ENCODE results near the gene TTBK2. TPM values are rescaled to one million over a fixed set of nuclear protein-coding genes. Genes with fewer than 3 reads are reported as not detected.

Gene TTBK2
- total RNA-seq, 2 experiments from 2014 or later, result 17.5 to 20.1 TPM

DNA sequence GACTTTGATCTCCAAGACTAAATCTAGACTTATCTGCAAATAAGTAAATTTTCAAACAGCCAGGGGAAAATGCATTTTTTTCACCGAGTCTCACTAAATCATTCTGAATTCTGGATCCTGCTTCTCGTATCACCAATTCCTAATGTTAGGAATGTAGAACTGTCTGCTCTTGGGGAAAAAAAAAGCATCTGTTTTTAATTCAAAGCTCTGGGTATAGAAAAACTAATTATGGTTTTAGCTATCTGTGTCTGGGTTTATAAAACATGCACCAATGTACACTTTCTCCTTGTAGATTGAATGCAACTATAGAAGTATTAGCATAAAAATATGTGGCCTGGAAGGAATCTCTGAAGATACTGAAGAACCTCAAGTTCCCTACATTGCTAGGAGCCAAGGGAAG is 178.9 kb downstream of the TTBK2 start:
- no peak for TF ChIP-seq CTCF (IDR thresholded peaks at IDR 0.05)
- ChIA-PET CTCF (no interaction called here), POLR2A (no interaction called here)
- DNase-seq (no peak), ATAC-seq (ENCODE audit: poor library complexity) (no peak)
- intact Hi-C loops (cut with DNase I, micrococcal nuclease), result no loop called here
- no peak overlapping the region for H3K27ac Mint-ChIP-seq
- H3K27me3 Mint-ChIP-seq, result no peaks in the 10 kb centered on the region
- H3K9me3 ChIP-seq (ENCODE audit: control insufficient read depth in 1 of 2, insufficient read depth in 1 of 2, low read length in 2 of 2), result no peaks in the 10 kb centered on the region
- no peak overlapping the region for H3K27ac ChIP-seq (ENCODE audit: low read depth in 1 of 2, low read length in 2 of 2)
- no peak overlapping the region for H3K4me3 ChIP-seq (ENCODE audit: low read length)
- peaks cover 6% of the 10 kb centered on the region for H3K4me1 Mint-ChIP-seq (ENCODE audit: low read depth)
- peaks cover 33% of the 10 kb centered on the region for H3K36me3 Mint-ChIP-seq (ENCODE audit: low read depth)
- H3K4me3 Mint-ChIP-seq, result no peak overlapping the region
- H3K9me3 Mint-ChIP-seq, result no peaks in the 10 kb centered on the region
- no peaks in the 10 kb centered on the region for H3K27me3 ChIP-seq (ENCODE audit: control insufficient read depth in 1 of 2, insufficient read depth in 2 of 2, low read length in 2 of 2)
- H3K36me3 ChIP-seq (ENCODE audit: insufficient read depth, low read length), result peaks cover 17% of the 10 kb centered on the region
- peaks cover 8% of the 10 kb centered on the region for H3K4me1 ChIP-seq (ENCODE audit: insufficient read depth, low read length)

DNA sequence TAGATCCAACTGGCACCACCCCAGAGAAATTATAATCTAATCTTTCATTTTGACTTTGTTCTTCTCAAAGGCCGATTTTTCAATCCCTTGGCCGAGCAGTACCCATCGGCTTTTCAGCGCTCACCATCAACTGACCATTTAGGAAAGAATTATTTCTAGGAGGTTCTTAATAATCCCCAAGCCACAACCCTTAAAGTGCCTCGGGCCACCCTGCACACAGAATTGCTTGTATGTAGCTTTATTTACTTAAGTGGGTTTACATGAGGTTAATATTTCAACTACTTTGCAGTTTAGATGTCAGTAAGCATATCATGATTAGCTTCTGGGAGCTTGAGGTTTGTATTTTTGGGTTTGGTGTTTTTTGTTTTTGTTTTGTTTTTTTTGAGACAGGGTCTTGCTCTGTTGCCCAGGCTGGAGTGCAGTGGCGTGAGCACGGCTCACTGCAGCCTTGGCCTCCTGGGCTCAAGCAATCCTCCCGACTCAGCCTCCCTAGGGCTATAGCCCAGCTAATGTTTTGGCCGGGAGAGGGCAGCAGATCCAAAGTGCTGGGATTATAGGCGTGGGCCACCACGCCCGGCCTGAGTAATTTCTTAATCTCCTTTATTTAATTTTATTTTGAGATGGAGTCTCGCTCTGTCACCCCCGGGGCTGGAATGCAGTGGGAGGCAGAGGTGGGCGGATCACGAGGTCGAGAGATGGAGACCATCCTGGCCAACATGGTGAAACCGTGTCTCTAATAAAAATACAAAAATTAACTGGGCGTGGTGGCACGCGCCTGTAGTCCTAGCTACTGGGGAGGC is 182.8 kb downstream of the TTBK2 start:
- H3K4me1 ChIP-seq (ENCODE audit: insufficient read depth, low read length), result peaks cover 25% of the 10 kb centered on the region
- Mint-ChIP-seq H3K9me3 (no peaks in the 10 kb centered on the region), H3K4me1 (ENCODE audit: low read depth) (peaks cover 18% of the 10 kb centered on the region), H3K27ac (peak overlapping the region; percentile 88), H3K27me3 (no peaks in the 10 kb centered on the region), H3K4me3 (peak overlapping the region; percentile 93), H3K36me3 (ENCODE audit: low read depth) (peaks cover 25% of the 10 kb centered on the region)
- no peaks in the 10 kb centered on the region for H3K27me3 ChIP-seq (ENCODE audit: control insufficient read depth in 1 of 2, insufficient read depth in 2 of 2, low read length in 2 of 2)
- CTCF ChIA-PET, result interaction anchor here (0.8 to 0.9 kb wide), 2 partner anchors 95 to 182 kb away, joined by 3 read pairs; no protein-coding TSS in a partner anchor
- peak overlapping the region; percentile 65 for H3K4me3 ChIP-seq (ENCODE audit: low read length)
- H3K9me3 ChIP-seq (ENCODE audit: control insufficient read depth in 1 of 2, insufficient read depth in 1 of 2, low read length in 2 of 2), result no peaks in the 10 kb centered on the region
- peaks cover 20% of the 10 kb centered on the region for H3K36me3 ChIP-seq (ENCODE audit: insufficient read depth, low read length)
- peak overlapping the region; percentile 64 to 69 for H3K27ac ChIP-seq (ENCODE audit: low read depth in 1 of 2, low read length in 2 of 2)
- ATAC-seq (ENCODE audit: poor library complexity) (no peak), DNase-seq (peak in 1 of 14 experiments; percentile 17)
- TF ChIP-seq CTCF (IDR thresholded peaks at IDR 0.05), result no peak
- POLR2A ChIA-PET, result interaction anchor here (1.0 kb wide), 1 partner anchor 181 kb away, joined by 3 read pairs; no protein-coding TSS in a partner anchor
- intact Hi-C loops (cut with DNase I, micrococcal nuclease), result loop anchor here (2.0 to 10.0 kb wide), 7 partner anchors 160 to 765 kb away; partner anchors contain the start of genes TTBK2 (in 2 of the 2), EHD4 (in 1 of the 2), GANC (in 1 of the 2) and LCMT2 (in 1 of the 2)

DNA sequence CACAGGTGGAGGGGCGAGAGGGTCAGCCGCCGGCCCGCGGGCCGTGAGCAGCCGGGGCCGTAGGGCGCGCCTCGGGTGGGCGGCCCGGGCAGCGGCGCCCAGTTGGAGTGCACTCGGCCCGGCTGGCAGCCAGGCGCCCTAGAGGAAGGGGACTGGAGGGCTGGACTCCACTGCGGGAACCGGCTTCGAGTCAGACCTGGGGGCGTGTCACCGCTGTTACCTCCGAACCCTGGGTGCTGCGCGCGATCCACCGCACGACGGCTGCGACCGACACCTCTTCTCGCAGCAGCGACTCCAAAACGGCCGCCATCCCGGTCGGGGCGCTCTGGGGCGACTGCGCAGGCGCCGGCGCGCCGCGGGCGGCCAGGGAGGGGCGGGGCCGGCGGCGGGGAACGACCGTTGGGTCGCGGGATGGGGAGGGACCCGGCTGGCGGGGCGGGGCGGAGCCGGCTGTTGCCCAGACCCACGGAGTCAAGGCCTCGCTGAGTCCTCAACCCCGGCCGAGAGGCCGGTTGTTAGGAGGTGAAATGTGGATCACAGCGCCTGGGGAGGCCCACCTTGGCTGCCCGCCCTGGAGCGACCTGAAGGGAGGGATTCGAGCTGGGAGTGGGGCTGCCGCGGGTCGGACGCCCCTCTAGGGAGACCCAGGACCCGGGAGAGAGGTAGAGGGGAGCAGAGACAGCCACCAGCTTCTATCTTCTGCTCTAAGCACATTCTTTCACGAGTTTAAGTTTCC is 183.6 kb downstream of the TTBK2 start, which contains the start of gene CDAN1:
Gene CDAN1, minus strand, starts transcription at position 336 of the 736 bp plus-strand sequence. Its CDS starts 26 bp downstream, at position 310.
- Histone ChIP-seq H3K36me3 (ENCODE audit: insufficient read depth, low read length) (peaks cover 28% of the 10 kb centered on the region), H3K27me3 (ENCODE audit: control insufficient read depth in 1 of 2, insufficient read depth in 2 of 2, low read length in 2 of 2) (no peaks in the 10 kb centered on the region), H3K4me3 (ENCODE audit: low read length) (peak within 1 kb of the TSS; percentile 65), H3K27ac (ENCODE audit: low read depth in 1 of 2, low read length in 2 of 2) (peak within 1 kb of the TSS; percentile 64 to 69), H3K4me1 (ENCODE audit: insufficient read depth, low read length) (peaks cover 25% of the 10 kb centered on the region), H3K9me3 (ENCODE audit: control insufficient read depth in 1 of 2, insufficient read depth in 1 of 2, low read length in 2 of 2) (no peaks in the 10 kb centered on the region)
- peak within 1 kb of the TSS; percentile 88 for H3K27ac Mint-ChIP-seq
- ATAC-seq (ENCODE audit: poor library complexity) (peak; percentile 91), DNase-seq (peak; percentile 84 to 97 (median 92))
- H3K9me3 Mint-ChIP-seq, result no peaks in the 10 kb centered on the region
- POLR2A ChIA-PET, result interaction anchor here (1.0 kb wide), 1 partner anchor 182 kb away, joined by 3 read pairs; no protein-coding TSS in a partner anchor
- H3K4me3 Mint-ChIP-seq, result peak within 1 kb of the TSS; percentile 93
- intact Hi-C loops (cut with DNase I, micrococcal nuclease), result loop anchor here (2.0 to 10.0 kb wide), 7 partner anchors 160 to 765 kb away; partner anchors contain the start of genes TTBK2 (in 2 of the 2), EHD4 (in 1 of the 2), GANC (in 1 of the 2) and LCMT2 (in 1 of the 2)
- TF ChIP-seq CTCF (IDR thresholded peaks at IDR 0.05), result no peak
- CTCF ChIA-PET, result interaction anchor here (0.8 to 0.9 kb wide), 2 partner anchors 96 to 183 kb away, joined by 3 read pairs; no protein-coding TSS in a partner anchor
- peaks cover 18% of the 10 kb centered on the region for H3K4me1 Mint-ChIP-seq (ENCODE audit: low read depth)
- no peaks in the 10 kb centered on the region for H3K27me3 Mint-ChIP-seq
- peaks cover 30% of the 10 kb centered on the region for H3K36me3 Mint-ChIP-seq (ENCODE audit: low read depth)

Measured in CD4-positive, alpha-beta T cell (primary cell).